HG03103 (cell line): ENCODE results near the gene PPP1R27.

Source experiments
- ATAC-seq: cut with Tn5 transposase; IDR thresholded peaks from one replicate; pipeline ENCODE4 v1.9.1; 2021; ENCODE audit warnings: low read depth; ENCODE audit not compliant: unreplicated experiment

Gene PPP1R27

DNA sequence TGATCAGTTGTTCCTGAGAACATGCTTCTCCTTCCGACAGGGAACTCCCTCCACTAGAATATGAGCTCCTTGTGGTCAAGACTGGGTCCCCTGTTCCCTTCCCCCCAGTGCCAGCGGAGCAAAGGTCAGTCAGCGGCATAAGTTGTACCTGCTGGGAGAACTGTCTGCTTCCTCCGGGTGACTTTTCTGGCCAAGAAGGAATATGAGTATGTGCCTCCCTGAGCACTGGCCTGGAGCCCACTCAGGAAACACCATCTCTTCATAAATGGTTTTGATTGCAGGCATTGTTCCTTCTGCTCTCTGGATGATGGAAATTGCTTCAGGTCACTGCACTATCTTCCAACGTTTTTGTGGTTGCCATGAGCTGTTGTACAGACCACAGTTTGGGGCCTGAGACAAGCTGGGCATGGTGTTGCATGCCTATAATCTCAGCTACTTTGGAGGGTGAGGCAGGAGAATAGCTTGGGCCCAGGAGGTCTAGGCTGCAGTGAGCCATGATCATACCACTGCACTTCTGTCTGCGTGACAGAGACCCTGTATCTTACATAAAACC lies 28.3 kb upstream of the PPP1R27 start:
- ATAC-seq, result no peak

DNA sequence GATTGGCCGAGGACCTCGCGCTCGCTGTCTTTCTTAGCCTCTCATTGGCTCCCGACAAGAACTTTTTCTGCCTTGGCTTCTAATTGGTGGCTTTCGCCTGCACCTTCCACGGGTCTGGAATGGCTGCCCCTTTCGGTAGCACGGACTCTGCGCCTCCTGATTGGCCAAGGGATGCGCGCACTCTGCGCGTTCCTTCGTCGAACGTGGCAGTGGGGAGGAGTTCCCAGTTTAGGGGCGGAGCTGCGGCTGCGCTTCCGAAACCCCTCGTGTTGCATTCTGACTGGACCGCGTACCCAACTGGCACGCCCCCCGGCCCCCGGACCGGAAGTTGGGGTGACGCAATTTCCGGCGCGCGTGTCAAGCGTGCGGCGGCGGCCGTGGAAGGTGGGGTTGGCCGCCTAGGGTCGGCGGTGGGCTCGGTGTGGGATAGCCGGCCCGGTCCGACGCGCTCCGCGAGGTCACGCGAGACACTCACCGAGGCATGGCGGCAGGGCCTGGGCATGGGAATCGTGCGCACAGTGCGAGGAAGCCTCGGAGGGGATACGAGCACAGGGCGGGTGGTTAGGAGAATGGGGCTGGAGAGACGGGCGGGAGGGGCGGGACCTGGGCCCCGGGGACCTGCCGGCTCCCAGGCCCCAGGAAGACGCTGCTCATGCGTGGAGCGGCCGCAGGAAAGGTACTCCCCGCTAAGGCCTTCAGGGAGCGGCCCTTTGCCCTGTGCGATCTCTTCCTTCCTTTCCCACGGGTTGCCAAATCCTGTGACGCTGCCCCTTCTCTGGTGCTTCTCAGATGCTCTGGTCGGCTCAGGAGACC lies 26.1 kb upstream of the PPP1R27 start:
- ATAC-seq, result peak; percentile 70

DNA sequence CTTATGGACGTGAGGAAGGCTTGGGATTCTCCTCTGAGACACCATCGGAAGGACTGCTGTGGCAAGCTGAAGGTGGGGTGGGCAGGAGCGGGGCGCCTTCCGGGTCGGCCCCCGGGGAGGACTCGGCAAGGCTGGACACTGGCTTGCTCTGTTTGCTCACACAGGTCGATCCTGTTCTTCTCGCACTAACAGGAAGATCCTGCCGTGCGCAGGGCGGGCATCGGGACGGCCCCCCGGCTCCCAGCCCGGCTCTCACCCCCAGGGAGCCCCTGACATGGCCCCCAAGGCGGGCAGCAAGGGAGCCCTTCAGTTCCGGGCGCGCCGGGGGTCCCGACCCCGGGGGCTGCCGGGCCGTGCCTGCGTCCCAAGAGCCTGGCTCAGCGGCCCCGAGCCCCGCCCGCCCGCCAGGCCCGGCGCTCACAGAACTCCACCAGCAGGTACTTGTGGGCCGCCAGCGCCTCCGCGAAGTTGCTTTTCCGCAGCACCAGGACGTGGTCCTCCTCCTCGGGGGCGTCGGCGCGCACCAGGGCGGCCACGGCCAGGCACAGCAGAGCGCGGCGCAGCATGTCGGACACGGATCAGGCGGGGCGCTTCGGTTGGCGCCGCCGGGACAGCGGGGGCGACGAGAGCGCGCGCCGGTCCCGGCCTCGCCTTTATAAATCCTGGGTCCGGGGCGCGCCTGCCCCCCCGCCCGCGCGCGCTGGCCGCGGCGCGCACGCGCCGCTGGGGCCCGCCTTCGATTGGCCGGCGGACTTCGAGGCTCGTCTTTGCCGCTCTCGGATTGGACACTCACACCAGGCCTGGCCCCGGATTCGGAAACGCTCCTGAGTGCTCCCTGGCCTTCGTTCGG lies 25.3 kb upstream of the PPP1R27 start, which contains the start of gene P4HB:
TSS of gene P4HB (minus strand) at position 630 of the 850 bp plus-strand sequence. CDS start at position 566, 64 bp downstream.
- no peak for ATAC-seq

DNA sequence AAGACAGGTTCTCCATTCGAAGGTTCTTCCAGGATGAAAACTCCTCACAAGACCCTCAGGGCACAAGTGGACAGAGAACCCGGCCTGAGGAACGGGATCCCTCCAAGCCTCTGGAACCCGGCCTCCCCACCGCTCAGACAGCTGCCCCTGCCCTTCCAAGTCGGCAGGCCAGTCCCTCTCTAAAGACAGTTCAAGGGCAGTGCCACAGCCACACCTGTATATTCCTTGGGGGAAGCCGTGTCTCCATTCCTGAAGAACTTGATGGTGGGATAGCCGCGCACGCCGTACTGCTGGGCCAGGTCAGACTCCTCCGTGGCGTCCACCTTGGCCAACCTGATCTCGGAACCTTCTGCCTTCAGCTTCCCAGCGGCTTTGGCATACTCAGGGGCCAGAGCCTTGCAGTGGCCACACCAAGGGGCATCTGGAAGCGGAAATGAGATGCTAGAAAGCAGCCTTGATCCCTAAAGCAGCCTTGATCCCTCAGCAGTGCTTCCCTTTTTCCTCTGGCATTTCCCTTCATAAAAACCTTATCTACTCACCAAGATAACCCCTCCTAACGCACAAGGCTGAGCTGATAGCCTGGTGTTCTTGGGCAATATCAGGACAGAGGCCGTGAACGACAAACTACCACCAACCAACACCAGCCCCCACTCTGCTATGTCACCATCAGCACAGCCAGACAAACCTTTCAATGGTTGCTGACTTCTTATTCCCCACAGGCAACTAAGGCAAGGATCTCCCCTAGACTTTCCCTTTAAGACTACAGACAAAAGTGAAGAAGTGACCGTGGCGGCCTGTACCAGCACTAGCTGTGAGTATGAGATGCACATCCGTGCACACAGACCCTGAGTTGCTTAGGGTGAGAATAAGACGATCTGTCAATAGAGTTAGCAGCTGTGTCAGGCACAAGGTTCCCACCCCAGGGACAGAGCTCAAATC lies 24.4 kb upstream of the PPP1R27 start:
- no peak for ATAC-seq

DNA sequence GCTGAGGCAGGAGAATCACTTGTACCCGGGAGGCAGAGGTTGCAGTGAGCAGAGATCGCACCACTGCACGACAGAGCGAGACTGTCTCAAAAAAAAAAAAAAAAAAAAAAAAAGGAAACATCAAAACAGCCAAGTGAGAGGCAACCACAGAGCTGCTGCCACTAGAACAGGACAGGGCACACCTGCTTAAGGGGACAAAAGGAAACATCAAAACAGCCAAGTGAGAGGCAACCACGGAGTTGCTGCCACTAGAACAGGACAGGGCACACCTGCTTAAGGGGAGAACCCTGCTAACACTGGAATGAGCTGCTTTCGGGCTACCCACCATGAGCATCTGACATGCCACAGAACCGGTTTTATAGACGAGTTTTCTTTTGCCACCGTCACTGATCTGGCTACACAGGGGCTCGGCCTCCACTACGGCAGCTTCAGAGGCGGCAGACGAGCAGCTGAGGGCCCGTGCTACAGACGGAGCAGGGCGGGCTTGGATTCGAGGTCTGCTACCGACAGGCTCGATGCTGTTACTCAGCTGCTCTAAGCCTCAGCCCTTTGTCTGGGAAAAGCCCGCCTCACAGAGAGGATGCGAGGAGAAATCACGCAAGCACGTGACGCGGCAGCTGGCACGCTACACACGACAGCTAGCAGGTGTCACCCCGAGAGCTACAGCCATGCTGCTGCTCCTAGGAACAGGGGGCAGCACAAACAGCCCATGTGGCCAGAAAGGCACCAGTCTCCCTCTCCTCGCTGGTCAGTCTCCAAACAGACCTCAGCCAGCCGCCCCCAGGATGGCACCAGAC lies 23.5 kb upstream of the PPP1R27 start:
- no peak for ATAC-seq

DNA sequence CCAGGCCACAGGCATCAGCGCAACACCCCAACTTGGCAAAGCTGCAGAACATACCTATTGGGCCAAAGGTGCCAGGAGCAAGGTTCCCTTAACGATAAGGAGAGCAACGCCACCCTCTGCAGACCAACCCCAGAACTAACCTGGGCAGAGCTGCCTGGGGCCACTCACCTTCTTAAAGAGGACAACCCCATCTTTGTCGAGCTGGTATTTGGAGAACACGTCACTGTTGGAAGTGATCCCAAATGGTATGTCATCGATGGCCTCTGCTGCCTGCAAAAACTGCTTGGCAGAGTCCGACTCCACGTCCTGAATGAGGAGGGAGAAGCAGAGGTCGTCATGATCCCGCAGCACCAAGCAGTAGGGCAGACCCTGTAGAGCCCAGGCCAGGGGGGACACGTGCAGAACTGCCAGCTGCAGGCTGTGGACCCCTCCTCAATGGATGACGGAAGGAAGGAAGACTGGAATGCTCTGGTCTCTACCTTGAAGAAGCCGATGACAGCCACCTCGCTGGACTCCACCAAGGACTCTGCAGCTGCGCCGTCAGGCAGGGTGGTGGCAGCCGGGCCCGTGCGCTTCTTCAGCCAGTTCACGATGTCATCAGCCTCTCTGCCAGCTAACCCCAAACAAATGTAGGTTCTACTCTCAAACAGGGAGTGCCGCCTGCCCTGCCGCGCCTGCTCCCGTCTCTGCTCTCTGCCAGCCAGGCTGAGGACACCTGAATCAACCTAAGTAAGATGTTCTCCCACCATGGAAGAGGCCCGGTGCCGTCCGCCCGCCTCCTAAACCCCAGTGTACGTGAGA lies 20.3 kb upstream of the PPP1R27 start:
- no peak for ATAC-seq

DNA sequence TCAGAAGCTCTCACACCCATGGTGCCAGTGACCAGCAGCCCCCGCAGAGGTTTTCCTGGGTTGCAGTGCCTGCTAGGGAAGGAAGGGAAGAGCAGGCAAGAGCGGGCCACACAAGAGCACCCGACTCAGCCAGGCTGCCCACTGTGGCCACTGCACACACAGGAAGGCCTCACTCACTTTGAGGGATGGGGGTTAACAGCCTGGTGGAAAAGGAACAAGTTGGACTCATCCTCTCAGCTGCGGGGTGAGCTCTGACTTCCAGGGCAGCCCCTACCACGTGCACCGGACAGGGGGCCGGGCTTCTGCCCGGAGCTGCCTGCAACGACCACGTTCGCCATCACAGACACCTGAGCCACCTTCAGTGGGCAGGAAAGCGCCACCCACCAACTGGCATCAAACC lies 17.4 kb upstream of the PPP1R27 start:
- no peak for ATAC-seq

DNA sequence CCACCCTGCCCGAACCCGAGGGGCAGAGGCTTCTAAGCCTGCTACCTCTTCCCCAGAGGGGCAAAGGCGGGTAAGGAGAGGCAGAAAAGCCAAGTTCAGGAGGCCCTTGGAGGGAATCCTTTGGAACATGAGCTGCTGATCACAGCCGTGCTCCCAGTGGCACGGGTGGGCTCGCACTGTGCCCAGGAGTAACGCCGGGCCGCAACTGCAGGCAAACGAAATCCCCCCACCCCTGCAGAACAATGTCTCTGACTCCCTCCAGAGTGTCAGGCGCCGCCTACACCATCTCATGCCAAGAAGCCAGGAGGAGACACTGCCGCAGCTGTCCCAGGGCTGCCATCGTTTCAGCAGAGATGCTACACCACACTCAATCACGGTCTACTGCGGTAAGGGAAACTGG lies 16.6 kb upstream of the PPP1R27 start:
- ATAC-seq, result no peak

DNA sequence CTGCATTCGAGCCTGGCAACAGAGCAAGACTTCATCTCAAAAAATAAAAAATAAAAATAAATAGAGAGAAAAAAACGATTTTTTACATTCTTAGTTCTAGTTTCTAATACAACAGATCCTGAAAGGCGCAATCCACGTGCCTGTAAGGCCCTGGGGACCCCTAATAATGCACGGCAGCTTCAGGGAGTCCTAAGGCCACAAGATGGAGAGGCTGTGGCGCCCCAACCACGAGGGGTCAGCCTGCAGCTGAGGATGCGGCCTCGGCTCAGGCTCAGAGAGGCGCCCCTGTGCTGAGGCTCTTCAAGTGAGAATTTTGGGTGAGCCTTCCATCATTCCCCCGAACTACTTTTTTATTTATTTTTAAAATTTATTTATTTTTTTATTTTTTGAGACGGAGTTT lies 14.6 kb upstream of the PPP1R27 start:
- no peak for ATAC-seq

DNA sequence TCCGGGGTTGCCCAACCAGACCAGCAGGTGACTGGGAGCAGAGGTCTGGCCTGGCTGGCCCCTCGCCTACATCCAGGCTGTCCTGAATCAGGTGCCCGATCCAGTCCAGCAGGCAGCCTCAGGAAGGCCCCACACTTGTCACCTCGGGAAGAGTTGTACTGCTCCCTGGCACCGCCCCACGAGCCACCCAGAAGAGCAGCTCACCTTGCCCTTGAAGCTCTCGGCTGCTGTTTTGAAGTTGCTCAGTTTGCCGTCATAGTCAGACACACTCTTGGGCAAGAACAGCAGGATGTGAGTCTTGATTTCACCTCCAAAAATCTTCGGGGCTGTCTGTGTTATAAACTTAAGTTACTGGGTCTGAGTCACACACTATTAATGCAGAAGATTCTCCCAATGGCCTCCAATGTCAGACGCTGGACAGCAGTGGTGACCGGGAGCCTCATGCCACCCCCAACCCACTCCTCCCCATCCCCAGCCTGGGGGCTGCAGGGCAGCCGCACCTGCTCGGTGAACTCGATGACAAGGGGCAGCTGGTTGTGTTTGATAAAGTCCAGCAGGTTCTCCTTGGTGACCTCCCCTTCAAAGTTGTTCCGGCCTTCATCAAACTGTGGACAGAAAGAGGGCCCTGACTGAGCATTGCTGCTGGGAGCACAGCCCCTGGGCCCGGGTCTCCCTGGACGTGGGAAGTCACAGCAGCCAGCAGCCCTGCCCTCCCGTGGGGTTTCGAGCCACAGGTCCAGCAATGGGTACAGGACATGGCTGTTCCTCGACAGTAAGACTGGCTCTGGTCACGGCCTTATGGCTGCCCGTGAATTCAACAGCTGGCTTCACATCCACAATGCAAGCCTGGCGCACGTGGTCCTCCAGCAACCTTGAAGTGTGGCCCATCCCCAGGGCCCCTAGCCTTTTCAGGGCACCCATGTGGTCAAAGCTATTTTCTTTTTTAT lies 12.2 kb upstream of the PPP1R27 start:
- no peak for ATAC-seq

DNA sequence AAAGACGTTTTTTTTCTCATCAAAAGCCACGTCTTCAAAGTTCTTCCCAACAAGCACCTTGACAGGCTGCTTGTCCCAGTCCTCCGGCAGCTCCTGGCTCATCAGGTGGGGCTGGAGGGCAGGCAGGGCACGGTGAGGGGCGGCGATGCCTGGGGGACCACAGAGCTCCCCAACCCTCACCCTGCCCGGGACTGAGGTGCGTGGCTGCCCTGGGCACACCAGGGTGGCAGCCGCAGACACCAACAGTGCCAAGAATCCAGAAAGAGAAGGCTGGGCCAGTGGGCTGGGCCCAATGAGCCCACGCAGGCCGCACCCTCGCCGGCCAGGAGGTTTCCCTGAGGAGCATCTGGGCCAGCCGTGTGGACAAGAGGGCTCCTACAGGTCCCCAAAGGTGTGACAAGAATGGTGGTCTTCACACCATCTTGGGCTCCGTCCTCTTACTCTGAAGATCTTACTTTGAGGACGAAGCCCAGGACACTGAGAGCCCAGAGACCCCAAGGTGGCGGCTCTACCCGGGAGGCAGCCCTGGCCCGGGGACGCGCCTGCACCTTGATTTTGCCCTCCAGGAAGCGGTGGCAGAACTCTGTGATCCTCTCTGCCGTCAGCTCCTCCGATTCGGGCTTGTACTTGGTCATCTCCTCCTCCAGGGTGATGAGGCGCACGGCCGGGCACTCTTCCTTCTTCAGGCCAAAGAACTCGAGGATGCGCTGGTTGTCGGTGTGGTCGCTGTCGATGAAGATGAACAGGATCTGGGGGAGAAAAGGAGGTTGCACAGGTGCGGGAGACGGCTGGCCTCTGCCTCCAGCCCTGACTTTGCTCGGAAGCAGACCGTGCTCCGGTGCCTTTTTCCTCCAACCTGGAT lies 11.3 kb upstream of the PPP1R27 start:
- ATAC-seq, result no peak

DNA sequence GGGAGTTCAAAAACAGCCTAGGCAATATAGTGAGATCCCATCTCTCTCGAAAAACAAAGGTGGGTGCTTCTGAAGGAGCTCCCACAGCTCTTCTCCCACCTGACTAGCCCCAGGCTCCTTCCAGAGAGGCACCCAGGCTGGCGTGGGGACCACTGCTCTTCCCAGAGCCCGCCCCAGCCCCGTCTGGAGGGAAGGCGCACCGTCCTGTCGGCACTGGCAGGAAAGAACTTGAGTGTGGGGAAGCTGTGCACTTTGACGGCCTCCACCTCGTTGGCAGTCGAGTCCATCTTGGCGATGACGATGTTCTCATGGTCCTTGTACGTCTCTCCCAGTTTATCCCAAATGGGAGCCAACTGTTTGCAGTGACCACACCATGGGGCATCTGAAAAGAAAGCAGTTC lies 10.5 kb upstream of the PPP1R27 start:
- no peak for ATAC-seq

DNA sequence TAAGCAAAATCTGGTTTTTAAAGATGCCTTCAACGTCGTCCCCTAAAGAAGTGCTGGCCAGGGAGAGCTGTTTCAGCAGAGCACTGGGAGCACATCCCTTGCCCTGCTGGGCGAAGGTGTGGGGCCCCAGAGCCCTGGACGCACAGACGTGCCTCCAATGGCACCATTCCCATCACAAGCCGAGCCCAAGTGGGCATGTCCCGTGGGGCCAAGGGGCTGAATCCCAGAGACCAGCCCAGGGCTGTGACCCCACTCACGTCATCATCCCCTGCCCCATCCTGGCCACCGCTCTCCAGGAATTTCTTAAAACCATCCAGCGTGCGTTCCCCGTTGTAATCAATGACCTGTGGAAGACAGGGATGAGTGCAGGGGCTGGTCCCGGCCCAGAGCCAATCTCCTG lies 10.0 kb upstream of the PPP1R27 start:
- ATAC-seq, result no peak

DNA sequence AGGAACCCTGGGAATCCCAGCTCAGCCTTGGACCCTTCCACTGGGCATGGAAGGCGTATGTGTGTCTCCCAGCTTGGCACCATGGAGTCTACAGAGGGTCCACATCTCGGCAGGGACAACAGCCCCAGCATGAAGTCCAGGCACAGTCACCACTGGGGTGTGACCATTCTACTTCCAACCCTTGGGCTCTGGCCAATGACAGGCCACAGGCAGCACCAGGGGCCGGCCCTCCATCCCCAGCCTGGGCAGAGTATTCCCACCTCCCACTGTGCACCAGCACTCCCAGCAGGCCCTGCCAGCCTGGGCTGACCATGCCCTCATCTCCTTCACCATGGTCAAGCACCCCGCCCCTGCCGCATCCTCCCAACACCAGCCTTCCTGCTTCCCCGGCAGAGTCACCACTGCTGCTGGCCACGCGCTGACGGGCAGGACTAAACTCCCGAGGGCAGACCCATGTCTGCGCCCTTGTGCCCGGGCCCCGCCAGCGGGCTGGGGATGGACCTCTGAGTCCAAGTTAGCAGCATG lies 9.5 kb upstream of the PPP1R27 start:
- no peak for ATAC-seq

DNA sequence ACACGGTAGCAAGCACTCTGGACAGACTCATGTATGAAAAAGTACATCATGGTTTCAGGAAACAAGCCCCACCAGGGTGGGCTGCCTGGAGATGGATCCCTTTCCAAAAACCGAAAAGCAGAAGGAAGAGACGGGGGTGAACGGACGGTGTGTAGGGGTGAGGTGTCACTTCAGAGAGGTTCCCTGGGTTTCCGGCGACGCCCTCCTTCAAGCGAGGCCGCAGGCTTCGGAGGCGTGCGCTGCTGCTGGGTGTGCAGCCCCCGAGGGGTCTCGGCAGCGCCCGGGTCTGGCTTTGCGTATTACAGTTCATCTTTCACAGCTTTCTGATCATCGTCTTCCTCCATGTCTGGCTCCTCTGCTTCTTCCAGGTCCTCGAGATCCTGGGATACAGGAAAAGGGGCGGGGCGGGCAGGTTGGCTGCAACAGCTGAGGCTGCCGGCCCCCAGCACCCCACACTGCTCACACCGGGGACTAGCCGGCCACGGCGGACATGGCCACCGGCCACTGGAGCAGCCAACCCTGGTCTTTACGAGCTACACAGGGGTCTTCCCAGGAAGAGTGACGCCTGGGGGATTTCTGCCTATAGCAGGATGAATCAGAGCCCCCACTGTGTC lies 9.0 kb upstream of the PPP1R27 start:
- no peak for ATAC-seq
